ENCODE results near the gene PTPRG. TPM values are rescaled to one million over a fixed set of nuclear protein-coding genes. Genes with fewer than 3 reads are reported as not detected.
A peak's percentile ranks its signal among the peaks of the same experiment; 100 is the strongest.

PTPRG gene
- total and polyA plus RNA-seq, 2 donors (not counting 1 experiment from before 2014, with no cell fraction given) = 67.0 to 97.9 TPM

GRCh38 chr3:61809879-61810278 lies 248.5 kb downstream of the PTPRG start:
- TF ChIP-seq, protein P1, sequence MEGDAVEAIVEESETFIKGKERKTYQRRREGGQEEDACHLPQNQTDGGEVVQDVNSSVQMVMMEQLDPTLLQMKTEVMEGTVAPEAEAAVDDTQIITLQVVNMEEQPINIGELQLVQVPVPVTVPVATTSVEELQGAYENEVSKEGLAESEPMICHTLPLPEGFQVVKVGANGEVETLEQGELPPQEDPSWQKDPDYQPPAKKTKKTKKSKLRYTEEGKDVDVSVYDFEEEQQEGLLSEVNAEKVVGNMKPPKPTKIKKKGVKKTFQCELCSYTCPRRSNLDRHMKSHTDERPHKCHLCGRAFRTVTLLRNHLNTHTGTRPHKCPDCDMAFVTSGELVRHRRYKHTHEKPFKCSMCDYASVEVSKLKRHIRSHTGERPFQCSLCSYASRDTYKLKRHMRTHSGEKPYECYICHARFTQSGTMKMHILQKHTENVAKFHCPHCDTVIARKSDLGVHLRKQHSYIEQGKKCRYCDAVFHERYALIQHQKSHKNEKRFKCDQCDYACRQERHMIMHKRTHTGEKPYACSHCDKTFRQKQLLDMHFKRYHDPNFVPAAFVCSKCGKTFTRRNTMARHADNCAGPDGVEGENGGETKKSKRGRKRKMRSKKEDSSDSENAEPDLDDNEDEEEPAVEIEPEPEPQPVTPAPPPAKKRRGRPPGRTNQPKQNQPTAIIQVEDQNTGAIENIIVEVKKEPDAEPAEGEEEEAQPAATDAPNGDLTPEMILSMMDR (conservative IDR thresholded peaks at IDR 0.05 in 1 of 2, IDR thresholded peaks at IDR 0.05 in 1 of 2; ENCODE audit: low read depth in 1 of 2, low read length in 2 of 2) = no peak
- no peak for TF ChIP-seq EZH2 (IDR thresholded peaks at IDR 0.05; ENCODE audit: low read length, missing control alignments)

DNA sequence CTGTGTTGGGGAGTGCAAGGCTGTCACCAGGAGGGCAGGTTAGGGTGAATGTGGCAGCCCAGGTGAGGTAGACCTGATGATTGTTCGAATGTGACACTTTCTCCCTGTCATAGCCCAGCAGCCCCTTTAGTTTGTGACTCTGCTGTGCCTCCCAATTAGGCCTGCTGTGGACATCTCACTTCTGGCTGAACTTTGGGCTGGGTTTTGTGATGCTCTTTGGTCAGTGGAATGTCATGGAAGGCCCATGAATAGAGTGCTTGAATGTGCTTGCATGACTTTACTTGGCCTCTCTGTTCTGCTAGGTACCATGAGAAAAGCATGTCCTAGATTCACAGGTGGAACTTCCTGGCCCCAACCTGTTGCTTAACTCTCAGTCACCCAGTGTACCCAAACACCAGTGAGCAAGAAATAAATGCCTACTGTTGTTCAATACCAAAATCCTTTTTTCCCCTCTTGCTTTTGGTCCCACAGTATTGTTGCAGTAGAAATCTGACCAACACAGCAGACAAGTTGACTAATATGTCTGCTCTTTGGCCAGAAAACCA lies 249.7 kb downstream of the PTPRG start:
- no peak overlapping the region for H3K27ac ChIP-seq (ENCODE audit: insufficient read depth, low read length)
- TF ChIP-seq, protein P1 (conservative IDR thresholded peaks at IDR 0.05 in 1 of 2, IDR thresholded peaks at IDR 0.05 in 1 of 2; ENCODE audit: low read depth in 1 of 2, low read length in 2 of 2) = no peak
- TF ChIP-seq EZH2 (IDR thresholded peaks at IDR 0.05; ENCODE audit: low read length, missing control alignments) = no peak
- H3K4me1 ChIP-seq (ENCODE audit: control insufficient read depth, extremely low read depth, insufficient read depth, low read length) = no peaks in the 10 kb centered on the region
- no peak for DNase-seq (ENCODE audit: low read depth in 2 of 2)
- H3K79me2 ChIP-seq (ENCODE audit: control insufficient read depth, insufficient read depth, low read length) = no peaks in the 10 kb centered on the region
- no peak overlapping the region for H3K9ac ChIP-seq (ENCODE audit: insufficient read depth, low read length)
- no peaks in the 10 kb centered on the region for H3K36me3 ChIP-seq (ENCODE audit: control insufficient read depth, insufficient read depth, low read length)
- no peak overlapping the region for H3K4me3 ChIP-seq (replicated peaks in 1 of 4; ENCODE audit: control extremely low read depth in 1 of 4, insufficient read depth in 1 of 4, low read depth in 3 of 4, low read length in 4 of 4)
- no peak overlapping the region for H3K4me2 ChIP-seq (ENCODE audit: extremely low read depth, insufficient read depth, low read length)
- H4K20me1 ChIP-seq (ENCODE audit: control insufficient read depth, extremely low read depth, insufficient read depth, low read length) = no peaks in the 10 kb centered on the region
- H3K9me3 ChIP-seq (ENCODE audit: control insufficient read depth, insufficient read depth, low read depth, low read length) = no peaks in the 10 kb centered on the region
- no peak overlapping the region for H2AFZ ChIP-seq (ENCODE audit: low read length)
- no peaks in the 10 kb centered on the region for H3K27me3 ChIP-seq (ENCODE audit: control insufficient read depth, insufficient read depth, low read length)

More at GRCh38 chr3:61809879-61810278, 248.5 kb downstream of the PTPRG start:
- Histone ChIP-seq H3K4me1 (ENCODE audit: control insufficient read depth, extremely low read depth, insufficient read depth, low read length) (peaks cover 6% of the 10 kb centered on the region), H3K36me3 (ENCODE audit: control insufficient read depth, insufficient read depth, low read length) (no peaks in the 10 kb centered on the region), H3K27ac (ENCODE audit: insufficient read depth, low read length) (no peak overlapping the region), H4K20me1 (ENCODE audit: control insufficient read depth, extremely low read depth, insufficient read depth, low read length) (no peaks in the 10 kb centered on the region), H3K27me3 (ENCODE audit: control insufficient read depth, insufficient read depth, low read length) (no peaks in the 10 kb centered on the region), H3K4me2 (ENCODE audit: extremely low read depth, insufficient read depth, low read length) (no peak overlapping the region), H3K4me3 (replicated peaks in 1 of 4; ENCODE audit: control extremely low read depth in 1 of 4, insufficient read depth in 1 of 4, low read depth in 3 of 4, low read length in 4 of 4) (no peak overlapping the region), H3K79me2 (ENCODE audit: control insufficient read depth, insufficient read depth, low read length) (no peaks in the 10 kb centered on the region), H3K9ac (ENCODE audit: insufficient read depth, low read length) (no peak overlapping the region), H2AFZ (ENCODE audit: low read length) (no peak overlapping the region), H3K9me3 (ENCODE audit: control insufficient read depth, insufficient read depth, low read depth, low read length) (no peaks in the 10 kb centered on the region)
- DNase-seq (ENCODE audit: low read depth in 2 of 2) = peak in 1 of 2 donors; percentile 37

- Histone ChIP-seq H3K4me2 (ENCODE audit: extremely low read depth, insufficient read depth, low read length) (no peak overlapping the region), H4K20me1 (ENCODE audit: control insufficient read depth, extremely low read depth, insufficient read depth, low read length) (no peaks in the 10 kb centered on the region), H3K36me3 (ENCODE audit: control insufficient read depth, insufficient read depth, low read length) (no peaks in the 10 kb centered on the region), H3K4me1 (ENCODE audit: control insufficient read depth, extremely low read depth, insufficient read depth, low read length) (no peaks in the 10 kb centered on the region), H3K27ac (ENCODE audit: insufficient read depth, low read length) (no peak overlapping the region), H3K4me3 (replicated peaks in 1 of 4; ENCODE audit: control extremely low read depth in 1 of 4, insufficient read depth in 1 of 4, low read depth in 3 of 4, low read length in 4 of 4) (no peak overlapping the region), H3K79me2 (ENCODE audit: control insufficient read depth, insufficient read depth, low read length) (no peaks in the 10 kb centered on the region), H3K9me3 (ENCODE audit: control insufficient read depth, insufficient read depth, low read depth, low read length) (no peaks in the 10 kb centered on the region), H3K27me3 (ENCODE audit: control insufficient read depth, insufficient read depth, low read length) (no peaks in the 10 kb centered on the region), H2AFZ (ENCODE audit: low read length) (no peak overlapping the region), H3K9ac (ENCODE audit: insufficient read depth, low read length) (no peak overlapping the region)
- TF ChIP-seq EZH2 (IDR thresholded peaks at IDR 0.05; ENCODE audit: low read length, missing control alignments) = no peak
- TF ChIP-seq, protein P1 (conservative IDR thresholded peaks at IDR 0.05 in 1 of 2, IDR thresholded peaks at IDR 0.05 in 1 of 2; ENCODE audit: low read depth in 1 of 2, low read length in 2 of 2) = no peak
- no peak for DNase-seq (ENCODE audit: low read depth in 2 of 2)
Observed at GRCh38 chr3:61811652-61812051, 250.3 kb downstream of the PTPRG start.
